HG03097 (cell line): Measurements from ENCODE around the gene CLPTM1L.
"Not testable (repeated sequence)": the region's sequence is repeated elsewhere in the genome, so short reads cannot be mapped to it uniquely, and the experiment has no call there.

Source experiments
- ATAC-seq: cut with Tn5 transposase; IDR thresholded peaks from one replicate; pipeline ENCODE4 v1.9.1; 2021; ENCODE audit not compliant: unreplicated experiment, low FRiP score

Gene CLPTM1L

GRCh38 chr5:1294835-1295649, 49.9 kb downstream of the CLPTM1L start, which contains the start of gene TERT:
Gene TERT (minus strand): TSS chr5:1295068. CDS start chr5:1294989, 79 bp downstream.
- no peak for ATAC-seq

GRCh38 chr5:1294206-1294834, 50.6 kb downstream of the CLPTM1L start:
- no peak for ATAC-seq

GRCh38 chr5:1293416-1294205, 51.3 kb downstream of the CLPTM1L start:
- no peak for ATAC-seq

- no peak for ATAC-seq
Measured at GRCh38 chr5:1292846-1293415, 52.0 kb downstream of the CLPTM1L start.

GRCh38 chr5:1292139-1292538, 52.8 kb downstream of the CLPTM1L start:
- ATAC-seq: no peak

GRCh38 chr5:1291611-1292080, 53.3 kb downstream of the CLPTM1L start:
- no peak for ATAC-seq

GRCh38 chr5:1290956-1291355, 53.9 kb downstream of the CLPTM1L start:
- not testable (repeated sequence) for ATAC-seq

- not testable (repeated sequence) for ATAC-seq
Measured at GRCh38 chr5:1289559-1289958, 55.3 kb downstream of the CLPTM1L start.

GRCh38 chr5:1288439-1289335, 56.2 kb downstream of the CLPTM1L start:
- ATAC-seq: no peak

GRCh38 chr5:1285883-1286291, 59.0 kb downstream of the CLPTM1L start:
- ATAC-seq: no peak

- ATAC-seq: no peak
Measured at GRCh38 chr5:1285141-1285540, 59.8 kb downstream of the CLPTM1L start.

GRCh38 chr5:1284336-1284970, 60.4 kb downstream of the CLPTM1L start:
- ATAC-seq: not testable (repeated sequence)

GRCh38 chr5:1283729-1284041, 61.2 kb downstream of the CLPTM1L start:
- not testable (repeated sequence) for ATAC-seq

GRCh38 chr5:1282993-1283728, 61.7 kb downstream of the CLPTM1L start:
- ATAC-seq: not testable (repeated sequence)

- no peak for ATAC-seq
Measured at GRCh38 chr5:1282131-1282992, 62.5 kb downstream of the CLPTM1L start.

- ATAC-seq: no peak
Measured at GRCh38 chr5:1281038-1281882, 63.6 kb downstream of the CLPTM1L start.
